Stimulated activated memory B cell treated with anti-CD40 and anti-IgM and Interleukin-4, amounts not matched to agents 10 μg/mL and 1 μg/mL and 100 μg/mL, for 72 hours (primary cell): Measurements from ENCODE around the gene VIP.

Experiments
- ATAC-seq: fragments of 150-1000 bp; cut with Tn5 transposase; 2 replicates; pipeline ENCODE4 v1.10.0; 2021
- H3K27ac Mint-ChIP-seq: one replicate; pipeline ENCODE4 v1.8.0; 2022; ENCODE audit warnings: mild to moderate bottlenecking, mixed read lengths
- H3K27me3 Mint-ChIP-seq: one replicate; pipeline ENCODE4 v1.8.0; 2022; ENCODE audit warnings: mixed read lengths
- H3K36me3 Mint-ChIP-seq: one replicate; pipeline ENCODE4 v1.8.0; 2022; ENCODE audit warnings: mixed read lengths
- H3K4me1 Mint-ChIP-seq: one replicate; pipeline ENCODE4 v1.8.0; 2022; ENCODE audit warnings: mixed read lengths
- H3K4me3 Mint-ChIP-seq: one replicate; pipeline ENCODE4 v1.8.0; 2022; ENCODE audit warnings: mild to moderate bottlenecking, moderate library complexity, mixed read lengths
- H3K9me3 Mint-ChIP-seq: one replicate; pipeline ENCODE4 v1.8.0; 2022; ENCODE audit warnings: mixed read lengths

Gene VIP

DNA sequence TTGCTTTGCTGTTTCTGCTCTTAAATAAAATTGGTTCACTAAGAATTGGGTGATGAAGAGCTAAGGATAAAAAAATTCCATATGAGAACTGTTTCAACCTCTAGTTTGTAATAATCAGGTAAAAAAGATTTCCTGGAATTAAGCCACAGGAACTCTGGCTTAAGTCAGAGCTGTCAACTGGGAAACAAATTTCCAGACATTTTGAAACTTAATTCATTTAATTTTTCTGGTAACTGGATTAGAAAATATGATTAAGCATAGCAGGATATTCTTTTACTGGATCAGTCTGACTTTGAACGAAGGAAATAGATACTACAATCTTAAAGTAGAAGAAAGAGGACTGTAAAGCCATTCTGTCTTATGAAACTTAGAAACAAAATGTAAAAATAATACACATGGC lies 1.3 kb upstream of the VIP start:
- no peak overlapping the region for H3K4me3 Mint-ChIP-seq
- no peak overlapping the region for H3K27ac Mint-ChIP-seq
- H3K4me1 Mint-ChIP-seq = no peaks in the 10 kb centered on the region
- no peak for ATAC-seq
- H3K27me3 Mint-ChIP-seq = no peaks in the 10 kb centered on the region
- no peaks in the 10 kb centered on the region for H3K9me3 Mint-ChIP-seq
- H3K36me3 Mint-ChIP-seq = no peaks in the 10 kb centered on the region

- Mint-ChIP-seq H3K27ac (no peak overlapping the region), H3K36me3 (no peaks in the 10 kb centered on the region), H3K27me3 (no peaks in the 10 kb centered on the region), H3K4me3 (no peak overlapping the region), H3K4me1 (no peaks in the 10 kb centered on the region), H3K9me3 (no peaks in the 10 kb centered on the region)
- ATAC-seq = no peak
Measured at GRCh38 chr6:152765331-152765730, 14.7 kb downstream of the VIP start.

DNA sequence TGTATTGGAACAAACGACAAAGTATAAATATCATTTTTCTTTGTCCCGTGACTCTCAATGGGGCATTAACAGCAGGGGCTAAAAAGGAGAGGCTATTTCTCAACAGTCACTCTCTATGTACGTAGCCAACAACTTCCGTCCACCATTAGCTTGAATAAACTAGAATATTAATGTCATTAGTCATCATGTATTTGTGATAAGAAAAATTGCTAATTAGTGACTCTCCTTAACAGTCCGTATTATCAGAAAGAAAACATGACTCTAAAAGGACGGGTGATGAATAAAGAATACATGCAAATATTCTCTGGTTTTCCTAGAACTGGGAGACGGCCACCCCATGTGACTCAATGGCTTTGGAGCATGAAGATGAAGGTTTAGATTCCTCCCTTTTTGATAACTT lies 18.6 kb downstream of the VIP start:
- H3K27me3 Mint-ChIP-seq = no peaks in the 10 kb centered on the region
- no peaks in the 10 kb centered on the region for H3K36me3 Mint-ChIP-seq
- no peak overlapping the region for H3K4me3 Mint-ChIP-seq
- no peaks in the 10 kb centered on the region for H3K9me3 Mint-ChIP-seq
- H3K4me1 Mint-ChIP-seq = no peaks in the 10 kb centered on the region
- no peak overlapping the region for H3K27ac Mint-ChIP-seq
- no peak for ATAC-seq

- no peaks in the 10 kb centered on the region for H3K9me3 Mint-ChIP-seq
- H3K4me3 Mint-ChIP-seq = no peak overlapping the region
- H3K27me3 Mint-ChIP-seq = no peaks in the 10 kb centered on the region
- H3K36me3 Mint-ChIP-seq = no peaks in the 10 kb centered on the region
- H3K4me1 Mint-ChIP-seq = no peaks in the 10 kb centered on the region
- ATAC-seq = peak; percentile 55
- H3K27ac Mint-ChIP-seq = no peak overlapping the region
Measured at GRCh38 chr6:152769993-152770392, 19.4 kb downstream of the VIP start.

DNA sequence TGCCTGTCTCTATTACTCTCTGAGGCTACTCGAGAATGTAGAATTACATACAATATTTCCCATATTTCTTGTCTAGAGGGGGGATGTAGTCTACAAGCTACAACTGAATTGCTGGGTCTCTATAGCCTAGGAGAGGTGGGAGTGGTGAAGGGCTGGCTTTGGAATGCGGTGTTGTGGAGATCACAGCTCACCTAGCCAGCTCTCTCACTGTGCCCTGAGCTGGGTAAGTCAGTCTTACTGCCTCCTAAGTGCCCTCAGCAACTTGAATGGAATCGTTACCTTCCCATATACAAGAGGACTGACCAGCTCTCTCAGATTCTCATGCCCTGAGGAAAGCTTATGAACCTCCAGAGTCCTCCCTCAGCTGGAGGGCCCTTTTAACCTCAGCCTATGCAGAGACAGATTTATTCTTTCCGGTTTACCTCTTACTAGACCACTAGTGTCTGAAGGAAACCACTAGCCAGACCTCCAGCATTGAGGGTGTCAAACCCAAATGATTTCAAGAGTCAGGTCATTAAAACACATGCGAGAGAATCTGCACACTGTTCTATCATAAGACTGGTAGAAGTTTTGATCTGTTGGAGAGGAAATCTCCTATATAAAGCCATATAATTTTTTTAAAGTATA lies 20.6 kb downstream of the VIP start:
- peak; percentile 34 for ATAC-seq
- no peak overlapping the region for H3K4me3 Mint-ChIP-seq
- no peaks in the 10 kb centered on the region for H3K36me3 Mint-ChIP-seq
- H3K4me1 Mint-ChIP-seq = no peaks in the 10 kb centered on the region
- H3K27me3 Mint-ChIP-seq = no peaks in the 10 kb centered on the region
- no peaks in the 10 kb centered on the region for H3K9me3 Mint-ChIP-seq
- no peak overlapping the region for H3K27ac Mint-ChIP-seq

DNA sequence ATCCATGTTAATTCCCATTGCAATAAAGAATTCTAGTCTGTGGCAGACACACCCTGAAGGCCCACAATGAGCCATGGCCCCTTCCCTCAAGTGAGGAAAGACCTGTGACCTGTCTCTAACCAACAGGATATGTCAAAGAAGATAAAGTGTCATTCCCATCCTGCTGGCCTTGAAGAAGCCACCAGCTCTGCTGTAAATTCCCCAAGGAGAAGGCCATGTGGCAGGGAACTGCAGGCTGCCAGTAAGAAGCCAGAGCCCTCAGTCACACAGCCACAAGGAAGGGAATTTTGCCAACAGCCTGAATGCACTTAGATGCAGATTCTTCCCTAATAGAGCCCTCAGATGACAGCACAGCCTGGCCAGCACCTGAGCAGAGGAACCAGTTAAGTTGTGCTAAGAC lies 24.8 kb downstream of the VIP start:
- no peaks in the 10 kb centered on the region for H3K4me1 Mint-ChIP-seq
- H3K36me3 Mint-ChIP-seq = no peaks in the 10 kb centered on the region
- no peak overlapping the region for H3K27ac Mint-ChIP-seq
- H3K9me3 Mint-ChIP-seq = peaks cover 6% of the 10 kb centered on the region
- H3K4me3 Mint-ChIP-seq = no peak overlapping the region
- no peak for ATAC-seq
- H3K27me3 Mint-ChIP-seq = no peaks in the 10 kb centered on the region

DNA sequence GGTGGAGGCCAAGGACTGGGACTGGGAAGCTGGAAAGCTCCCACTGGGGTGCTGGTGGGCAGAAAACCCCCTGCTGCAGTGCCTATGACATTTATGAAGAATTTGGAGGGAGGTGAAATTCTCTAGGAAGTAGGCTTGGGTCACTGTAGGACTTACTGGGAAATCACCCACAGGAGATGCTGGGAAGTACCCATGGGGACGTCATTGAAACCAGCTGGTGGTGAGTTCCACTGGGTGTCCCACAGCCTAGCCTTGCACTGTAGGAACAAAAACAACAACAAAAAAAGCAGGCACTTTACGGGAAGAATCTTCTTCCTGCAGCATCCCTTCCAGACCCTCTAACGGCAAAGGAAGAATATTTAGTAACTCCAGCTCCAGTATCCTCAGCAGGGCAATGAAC lies 26.2 kb downstream of the VIP start:
- Mint-ChIP-seq H3K4me3 (no peak overlapping the region), H3K27ac (no peak overlapping the region), H3K36me3 (no peaks in the 10 kb centered on the region), H3K27me3 (no peaks in the 10 kb centered on the region), H3K9me3 (peaks cover 6% of the 10 kb centered on the region), H3K4me1 (no peaks in the 10 kb centered on the region)
- ATAC-seq = no peak

- ATAC-seq = no peak
- no peak overlapping the region for H3K27ac Mint-ChIP-seq
- no peaks in the 10 kb centered on the region for H3K4me1 Mint-ChIP-seq
Measured at GRCh38 chr6:152783217-152783878, 32.8 kb downstream of the VIP start.

DNA sequence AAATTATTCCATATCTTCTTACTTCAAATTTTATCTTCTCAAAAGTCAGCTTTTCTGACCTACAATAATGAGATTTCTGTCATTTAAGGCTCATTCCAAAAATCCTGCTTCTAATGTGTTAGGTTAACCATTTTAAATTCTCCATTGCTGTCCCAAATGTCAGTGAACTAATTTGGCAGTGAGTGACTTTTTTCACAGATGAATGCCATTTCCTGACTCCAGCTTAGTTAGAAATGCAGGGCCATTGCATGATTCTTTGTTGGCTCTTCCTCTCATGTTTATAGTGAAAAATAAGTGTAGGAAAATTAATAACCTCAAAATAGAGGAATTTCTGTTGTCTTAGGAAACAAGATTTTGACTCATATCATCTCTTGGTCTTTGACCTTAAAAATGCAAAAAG lies 44.1 kb downstream of the VIP start:
- Mint-ChIP-seq H3K27ac (no peak overlapping the region), H3K27me3 (no peaks in the 10 kb centered on the region), H3K4me1 (no peaks in the 10 kb centered on the region), H3K36me3 (no peaks in the 10 kb centered on the region), H3K9me3 (no peaks in the 10 kb centered on the region), H3K4me3 (no peak overlapping the region)
- no peak for ATAC-seq

More at GRCh38 chr6:152783217-152783878, 32.8 kb downstream of the VIP start:
- H3K36me3 Mint-ChIP-seq = no peaks in the 10 kb centered on the region
- no peak overlapping the region for H3K4me3 Mint-ChIP-seq
- H3K9me3 Mint-ChIP-seq = peaks cover 6% of the 10 kb centered on the region
- H3K27me3 Mint-ChIP-seq = no peaks in the 10 kb centered on the region

DNA sequence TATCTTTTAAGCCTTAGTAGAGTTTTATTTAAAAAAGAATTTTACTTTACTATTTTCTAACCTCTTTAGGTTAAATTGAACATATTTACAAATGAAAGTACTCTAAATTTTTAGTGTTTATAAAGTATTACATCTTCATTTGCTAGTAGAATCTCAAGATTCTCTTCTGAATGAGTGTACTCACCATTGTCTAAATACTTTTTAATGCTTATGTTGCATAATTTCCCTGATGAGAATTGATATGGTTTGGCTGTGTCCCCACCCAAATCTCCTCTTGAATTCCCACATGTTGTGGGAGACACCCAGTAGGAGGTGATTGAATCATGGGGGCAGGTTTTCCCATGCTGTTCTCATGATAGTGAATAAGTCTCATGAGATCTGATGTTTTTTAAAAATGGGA lies 53.6 kb downstream of the VIP start:
- no peak overlapping the region for H3K4me3 Mint-ChIP-seq
- H3K4me1 Mint-ChIP-seq = no peaks in the 10 kb centered on the region
- H3K9me3 Mint-ChIP-seq = peaks cover 7% of the 10 kb centered on the region
- H3K36me3 Mint-ChIP-seq = no peaks in the 10 kb centered on the region
- no peak for ATAC-seq
- H3K27me3 Mint-ChIP-seq = peaks cover 9% of the 10 kb centered on the region
- H3K27ac Mint-ChIP-seq = no peak overlapping the region
